NB4 (cell line): ENCODE measurements around the gene HDAC4.

Source experiments
- MYC ChIP-seq: IDR thresholded peaks from 2 replicates; pipeline ENCODE4 v1.6.1; 2011; ENCODE audit warnings: low read depth, low read length
- POLR2A ChIP-seq: IDR thresholded peaks from 2 replicates; pipeline ENCODE4 v1.6.1; 2011; ENCODE audit warnings: mild to moderate bottlenecking; ENCODE audit not compliant: insufficient read length; ENCODE audit errors: extremely low read depth
- TF ChIP-seq, protein P1 (sequence below): IDR thresholded peaks from one replicate; pipeline ENCODE4 v1.5.1; 2012; ENCODE audit warnings: low read depth, low read length
- TF ChIP-seq, protein P2 (sequence below): IDR thresholded peaks from 2 replicates; pipeline ENCODE4 v1.6.1; 2011; ENCODE audit warnings: low read depth, low read length

DNA sequence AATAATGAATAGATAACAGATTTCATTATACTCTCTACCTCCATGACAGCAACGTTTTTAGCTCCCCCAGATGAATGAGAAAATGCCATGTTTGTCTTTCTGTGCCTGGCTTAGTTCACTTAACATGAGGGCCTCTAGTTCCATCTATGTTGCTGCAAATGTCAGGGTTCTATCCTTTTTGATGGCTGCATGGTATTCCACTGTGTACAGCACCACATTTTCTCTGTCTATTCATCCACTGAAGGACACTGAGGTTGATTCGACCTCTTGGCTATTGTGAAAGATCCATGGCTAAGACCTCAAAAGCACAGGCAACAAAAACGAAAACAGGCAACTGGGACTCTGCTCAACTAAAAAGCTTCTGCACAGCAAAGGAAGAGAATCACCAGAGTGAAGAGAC is 264.6 kb downstream of the HDAC4 start:
- TF ChIP-seq, protein P1, sequence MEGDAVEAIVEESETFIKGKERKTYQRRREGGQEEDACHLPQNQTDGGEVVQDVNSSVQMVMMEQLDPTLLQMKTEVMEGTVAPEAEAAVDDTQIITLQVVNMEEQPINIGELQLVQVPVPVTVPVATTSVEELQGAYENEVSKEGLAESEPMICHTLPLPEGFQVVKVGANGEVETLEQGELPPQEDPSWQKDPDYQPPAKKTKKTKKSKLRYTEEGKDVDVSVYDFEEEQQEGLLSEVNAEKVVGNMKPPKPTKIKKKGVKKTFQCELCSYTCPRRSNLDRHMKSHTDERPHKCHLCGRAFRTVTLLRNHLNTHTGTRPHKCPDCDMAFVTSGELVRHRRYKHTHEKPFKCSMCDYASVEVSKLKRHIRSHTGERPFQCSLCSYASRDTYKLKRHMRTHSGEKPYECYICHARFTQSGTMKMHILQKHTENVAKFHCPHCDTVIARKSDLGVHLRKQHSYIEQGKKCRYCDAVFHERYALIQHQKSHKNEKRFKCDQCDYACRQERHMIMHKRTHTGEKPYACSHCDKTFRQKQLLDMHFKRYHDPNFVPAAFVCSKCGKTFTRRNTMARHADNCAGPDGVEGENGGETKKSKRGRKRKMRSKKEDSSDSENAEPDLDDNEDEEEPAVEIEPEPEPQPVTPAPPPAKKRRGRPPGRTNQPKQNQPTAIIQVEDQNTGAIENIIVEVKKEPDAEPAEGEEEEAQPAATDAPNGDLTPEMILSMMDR = no peak
- TF ChIP-seq, protein P2, sequence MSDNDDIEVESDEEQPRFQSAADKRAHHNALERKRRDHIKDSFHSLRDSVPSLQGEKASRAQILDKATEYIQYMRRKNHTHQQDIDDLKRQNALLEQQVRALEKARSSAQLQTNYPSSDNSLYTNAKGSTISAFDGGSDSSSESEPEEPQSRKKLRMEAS = no peak
- no peak for TF ChIP-seq POLR2A
- no peak for TF ChIP-seq MYC
